Ishikawa (cell line): ENCODE results near the gene ADAMTS12.

ENCODE experiments used
- EP300 ChIP-seq: IDR thresholded peaks from 2 replicates; pipeline ENCODE4 v1.6.1; 2012; ENCODE audit warnings: borderline replicate concordance
- FOXM1 ChIP-seq: IDR thresholded peaks from 2 replicates; pipeline ENCODE4 v1.6.1; 2012; ENCODE audit warnings: low read depth, borderline replicate concordance
- RAD21 ChIP-seq: IDR thresholded peaks from 2 replicates; pipeline ENCODE4 v1.6.1; 2012; ENCODE audit warnings: low read depth
- TAF1 ChIP-seq: IDR thresholded peaks from 2 replicates; pipeline ENCODE4 v1.6.1; 2012; ENCODE audit warnings: low read depth, mild to moderate bottlenecking
- TCF12 ChIP-seq: IDR thresholded peaks from 2 replicates; pipeline ENCODE4 v1.6.1; 2012; ENCODE audit warnings: low read depth
- TEAD4 ChIP-seq: IDR thresholded peaks from 2 replicates; pipeline ENCODE4 v1.6.1; 2012
- YY1 ChIP-seq: IDR thresholded peaks from 2 replicates; pipeline ENCODE4 v1.6.1; 2012; ENCODE audit warnings: low read depth
- ZBTB7A ChIP-seq: IDR thresholded peaks from 2 replicates; pipeline ENCODE4 v1.6.1; 2012; ENCODE audit warnings: low read depth
- TF ChIP-seq, protein P1 (sequence below): IDR thresholded peaks from 2 replicates; pipeline ENCODE4 v1.6.1; 2012
- TF ChIP-seq, protein P2 (sequence below): IDR thresholded peaks from 2 replicates; pipeline ENCODE4 v1.6.1; 2012; ENCODE audit warnings: low read depth, mild to moderate bottlenecking
- TF ChIP-seq, protein P3 (sequence below): IDR thresholded peaks from 2 replicates; pipeline ENCODE4 v1.6.1; 2012

DNA sequence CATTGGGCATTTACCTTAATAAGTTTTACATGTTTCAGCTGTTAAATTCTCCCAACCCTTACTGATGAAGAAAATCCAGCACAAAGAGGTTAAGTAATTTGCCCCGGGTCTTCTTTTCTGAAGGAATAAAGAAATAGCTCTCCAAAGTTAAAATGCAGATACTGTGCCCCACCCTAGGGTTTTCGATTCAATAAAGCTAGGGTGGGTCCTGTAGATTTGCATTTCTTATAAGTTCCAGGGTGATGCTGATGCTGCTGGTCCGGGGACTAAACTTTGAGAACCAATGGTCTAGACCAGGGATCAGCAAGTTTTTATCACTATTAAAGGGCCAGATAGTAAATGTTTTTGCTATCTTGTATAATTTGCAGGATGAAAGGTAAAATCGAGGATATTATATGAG is 156.7 kb downstream of the ADAMTS12 start:
- no peak for TF ChIP-seq TAF1
- TF ChIP-seq, protein P1, sequence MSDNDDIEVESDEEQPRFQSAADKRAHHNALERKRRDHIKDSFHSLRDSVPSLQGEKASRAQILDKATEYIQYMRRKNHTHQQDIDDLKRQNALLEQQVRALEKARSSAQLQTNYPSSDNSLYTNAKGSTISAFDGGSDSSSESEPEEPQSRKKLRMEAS, result no peak
- TF ChIP-seq EP300, result no peak
- TF ChIP-seq, protein P2, sequence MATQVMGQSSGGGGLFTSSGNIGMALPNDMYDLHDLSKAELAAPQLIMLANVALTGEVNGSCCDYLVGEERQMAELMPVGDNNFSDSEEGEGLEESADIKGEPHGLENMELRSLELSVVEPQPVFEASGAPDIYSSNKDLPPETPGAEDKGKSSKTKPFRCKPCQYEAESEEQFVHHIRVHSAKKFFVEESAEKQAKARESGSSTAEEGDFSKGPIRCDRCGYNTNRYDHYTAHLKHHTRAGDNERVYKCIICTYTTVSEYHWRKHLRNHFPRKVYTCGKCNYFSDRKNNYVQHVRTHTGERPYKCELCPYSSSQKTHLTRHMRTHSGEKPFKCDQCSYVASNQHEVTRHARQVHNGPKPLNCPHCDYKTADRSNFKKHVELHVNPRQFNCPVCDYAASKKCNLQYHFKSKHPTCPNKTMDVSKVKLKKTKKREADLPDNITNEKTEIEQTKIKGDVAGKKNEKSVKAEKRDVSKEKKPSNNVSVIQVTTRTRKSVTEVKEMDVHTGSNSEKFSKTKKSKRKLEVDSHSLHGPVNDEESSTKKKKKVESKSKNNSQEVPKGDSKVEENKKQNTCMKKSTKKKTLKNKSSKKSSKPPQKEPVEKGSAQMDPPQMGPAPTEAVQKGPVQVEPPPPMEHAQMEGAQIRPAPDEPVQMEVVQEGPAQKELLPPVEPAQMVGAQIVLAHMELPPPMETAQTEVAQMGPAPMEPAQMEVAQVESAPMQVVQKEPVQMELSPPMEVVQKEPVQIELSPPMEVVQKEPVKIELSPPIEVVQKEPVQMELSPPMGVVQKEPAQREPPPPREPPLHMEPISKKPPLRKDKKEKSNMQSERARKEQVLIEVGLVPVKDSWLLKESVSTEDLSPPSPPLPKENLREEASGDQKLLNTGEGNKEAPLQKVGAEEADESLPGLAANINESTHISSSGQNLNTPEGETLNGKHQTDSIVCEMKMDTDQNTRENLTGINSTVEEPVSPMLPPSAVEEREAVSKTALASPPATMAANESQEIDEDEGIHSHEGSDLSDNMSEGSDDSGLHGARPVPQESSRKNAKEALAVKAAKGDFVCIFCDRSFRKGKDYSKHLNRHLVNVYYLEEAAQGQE, result no peak
- TF ChIP-seq TCF12, result no peak
- TF ChIP-seq ZBTB7A, result no peak
- TF ChIP-seq, protein P3, sequence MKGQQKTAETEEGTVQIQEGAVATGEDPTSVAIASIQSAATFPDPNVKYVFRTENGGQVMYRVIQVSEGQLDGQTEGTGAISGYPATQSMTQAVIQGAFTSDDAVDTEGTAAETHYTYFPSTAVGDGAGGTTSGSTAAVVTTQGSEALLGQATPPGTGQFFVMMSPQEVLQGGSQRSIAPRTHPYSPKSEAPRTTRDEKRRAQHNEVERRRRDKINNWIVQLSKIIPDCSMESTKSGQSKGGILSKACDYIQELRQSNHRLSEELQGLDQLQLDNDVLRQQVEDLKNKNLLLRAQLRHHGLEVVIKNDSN, result no peak
- no peak for TF ChIP-seq FOXM1
- TF ChIP-seq RAD21, result no peak
- no peak for TF ChIP-seq YY1
- no peak for TF ChIP-seq TEAD4
